ENCODE data around the gene CD40.
"Not testable (repeated sequence)": the region's sequence is repeated elsewhere in the genome, so short reads cannot be mapped to it uniquely, and the experiment has no call there.

Gene CD40

DNA sequence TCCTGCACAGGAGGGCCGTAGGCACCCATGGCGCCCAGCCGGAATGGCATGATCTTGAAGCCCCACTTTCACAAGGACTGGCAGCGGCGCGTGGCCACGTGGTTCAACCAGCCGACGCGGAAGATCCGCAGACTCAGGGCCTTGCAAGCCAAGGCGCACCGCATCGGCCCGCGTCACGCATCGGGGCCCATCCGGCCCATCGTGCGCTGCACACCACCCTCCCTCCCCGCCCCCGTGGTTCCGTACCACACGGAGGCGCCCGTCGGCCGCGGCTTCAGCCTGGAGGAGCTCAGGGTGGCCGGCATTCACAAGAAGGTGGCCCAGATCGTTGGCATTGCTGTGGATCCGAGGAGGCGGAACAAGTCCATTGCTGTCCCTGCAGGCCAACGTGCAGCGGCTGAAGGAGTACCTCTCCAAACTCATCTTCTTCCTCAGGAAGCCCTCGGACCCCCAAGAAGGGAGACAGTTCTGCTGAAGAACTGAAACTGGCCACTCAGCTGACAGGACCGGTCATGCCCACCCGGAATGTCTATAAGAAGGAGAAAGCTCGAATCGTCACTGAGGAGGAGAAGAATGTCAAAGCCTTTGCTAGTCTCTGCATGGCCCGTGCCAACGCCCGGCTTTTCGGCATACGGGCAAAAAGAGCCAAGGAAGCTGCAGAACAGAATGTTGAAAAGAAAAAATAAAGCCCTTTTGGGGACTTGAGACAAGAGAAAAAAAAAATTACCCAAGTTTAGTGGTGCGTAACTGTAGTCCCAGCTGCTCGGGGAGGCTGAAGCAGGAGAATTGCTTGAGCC is 18.4 kb upstream of the CD40 start:
- no peak for FAIRE-seq

GRCh38 chr20:46100444-46100843 is 17.7 kb upstream of the CD40 start:
- FAIRE-seq: not testable (repeated sequence)

GRCh38 chr20:46100988-46101387 is 17.1 kb upstream of the CD40 start:
- FAIRE-seq: no peak

- no peak for FAIRE-seq
These were observed 16.2 kb upstream of the CD40 start for GRCh38 chr20:46101957-46102356.

DNA sequence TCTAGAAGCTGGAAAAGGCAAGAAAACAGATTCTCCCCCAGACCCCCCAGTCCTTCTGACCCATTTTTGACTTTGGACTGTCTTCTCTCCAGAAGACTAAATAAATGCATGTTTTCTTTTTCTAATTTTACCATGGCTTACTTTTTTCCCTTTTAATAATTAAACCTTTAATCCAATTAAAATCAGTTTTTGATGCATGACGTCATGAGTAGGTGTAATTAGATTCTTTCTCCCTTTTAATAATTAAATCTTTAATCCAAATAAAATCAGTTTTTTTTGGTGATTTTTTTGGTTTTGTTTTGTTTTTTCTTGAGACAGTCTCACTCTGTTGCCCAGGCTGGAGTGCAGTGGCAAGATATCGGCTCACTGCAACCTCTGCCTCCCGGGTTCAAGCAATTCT is 15.2 kb upstream of the CD40 start:
- FAIRE-seq: no peak

- FAIRE-seq: no peak
These were observed 13.9 kb upstream of the CD40 start for GRCh38 chr20:46104262-46104661.

- FAIRE-seq: no peak
These were observed 11.1 kb upstream of the CD40 start for GRCh38 chr20:46107061-46107460.

DNA sequence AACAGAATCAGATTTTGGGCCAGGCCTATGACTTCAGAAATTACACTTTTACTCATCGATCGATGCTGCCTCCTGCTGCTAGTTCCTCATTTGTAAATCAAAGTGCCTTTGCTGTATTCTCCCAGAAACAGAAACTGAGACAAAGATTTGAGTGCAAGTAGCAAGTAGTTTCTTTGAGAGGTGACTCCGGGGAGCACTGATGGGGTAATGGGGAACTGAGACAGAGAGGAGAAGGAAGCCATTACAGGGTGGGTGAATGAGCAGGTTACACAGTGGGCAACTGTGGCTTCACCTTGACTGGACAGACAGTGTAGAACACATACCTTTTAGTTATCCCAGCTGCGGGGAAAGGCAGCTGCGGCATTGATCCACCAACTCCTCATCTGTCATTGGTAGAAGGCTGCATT is 9.7 kb upstream of the CD40 start:
- no peak for FAIRE-seq

DNA sequence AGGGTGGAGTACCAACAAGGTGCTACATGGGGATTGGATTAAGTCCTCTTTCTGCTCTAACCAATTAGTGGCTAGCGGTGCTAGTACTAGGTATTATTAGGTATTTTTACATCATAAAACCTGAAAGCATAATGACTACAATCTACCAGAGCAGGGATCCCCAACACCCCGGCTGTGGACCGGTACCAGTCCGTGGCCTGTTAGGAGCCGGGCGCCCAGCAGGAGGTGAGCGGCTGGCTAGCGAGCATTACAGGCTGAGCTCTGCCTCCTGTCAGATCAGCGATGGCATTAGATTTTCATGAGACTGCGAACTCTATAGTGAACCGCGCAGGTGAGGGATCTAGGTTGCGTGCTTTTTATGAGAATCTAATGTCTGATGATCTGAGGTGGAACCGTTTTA is 9.1 kb upstream of the CD40 start:
- no peak for FAIRE-seq

- FAIRE-seq: no peak
These were observed 6.9 kb upstream of the CD40 start for GRCh38 chr20:46111028-46111835.

DNA sequence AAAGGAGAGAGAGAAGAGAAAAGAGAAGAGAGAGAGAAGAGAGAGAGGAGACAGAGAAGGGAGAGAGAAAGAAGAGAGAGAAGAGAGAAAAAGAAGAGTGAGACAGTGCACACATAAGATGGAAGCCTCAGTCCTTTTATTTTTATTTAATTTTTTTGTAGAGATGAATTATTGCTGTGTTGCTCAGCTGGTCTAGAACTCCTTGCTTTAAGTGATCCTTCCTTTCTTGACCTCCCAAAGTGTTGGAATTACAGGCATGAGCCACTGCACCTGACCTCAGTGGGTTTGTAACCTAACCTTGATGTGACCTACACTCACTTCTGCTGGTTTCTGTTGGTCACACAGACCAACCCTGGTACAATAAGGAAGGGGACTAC is 6.3 kb upstream of the CD40 start:
- no peak for FAIRE-seq

DNA sequence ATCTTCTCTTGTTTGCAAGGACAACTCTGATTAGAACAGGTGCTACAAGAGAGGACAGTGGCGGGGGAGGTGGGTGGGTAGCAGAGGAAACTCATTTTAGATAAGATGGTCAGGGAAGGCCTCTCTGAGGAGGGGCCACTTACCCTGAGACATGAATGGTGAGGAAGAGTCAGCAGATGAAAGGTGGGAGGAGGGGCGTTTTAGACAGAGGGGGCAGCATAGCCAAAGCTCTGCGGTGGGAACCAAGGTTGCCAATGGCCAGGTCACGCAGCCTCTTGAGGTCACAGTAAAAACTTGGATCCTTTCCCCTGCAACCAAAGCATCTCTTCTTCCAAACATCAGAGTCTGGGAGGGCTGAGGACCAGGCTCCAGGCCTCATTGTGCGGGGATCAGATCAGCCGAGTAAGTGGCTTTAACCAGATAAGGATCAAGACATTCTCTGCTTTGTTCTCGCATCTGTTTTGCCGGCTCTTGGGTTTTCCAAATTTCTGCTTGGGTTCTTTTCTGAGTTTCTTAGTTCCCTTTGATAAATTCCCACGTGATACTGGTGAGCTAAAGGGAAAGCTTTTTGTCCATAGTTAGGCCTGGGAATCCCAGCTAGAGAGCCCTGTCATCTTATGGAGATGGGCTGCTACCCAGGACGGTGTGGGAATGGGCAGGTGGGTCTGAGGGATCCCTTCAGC is 5.5 kb upstream of the CD40 start:
- no peak for FAIRE-seq

GRCh38 chr20:46113113-46113470 is 5.0 kb upstream of the CD40 start:
- no peak for FAIRE-seq

DNA sequence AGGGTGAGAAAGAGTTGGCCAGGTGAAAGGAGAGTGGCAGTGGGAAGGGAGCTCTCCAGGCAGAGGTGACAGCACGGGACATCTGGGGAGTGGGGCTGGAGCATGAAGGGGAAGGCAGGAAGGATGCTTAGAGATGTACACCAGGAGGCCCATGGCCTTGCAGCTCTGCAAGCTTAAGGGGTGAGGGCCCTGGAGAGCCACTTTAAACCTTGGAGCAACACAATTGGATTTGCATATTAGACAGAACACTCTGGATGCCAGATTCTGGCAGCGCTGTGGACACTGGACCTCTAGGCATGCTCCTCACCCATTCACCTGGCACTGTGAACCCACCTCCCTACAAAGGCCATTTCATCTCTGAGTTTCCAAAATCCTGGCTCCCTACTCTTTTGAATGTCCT is 3.7 kb upstream of the CD40 start:
- FAIRE-seq: no peak

DNA sequence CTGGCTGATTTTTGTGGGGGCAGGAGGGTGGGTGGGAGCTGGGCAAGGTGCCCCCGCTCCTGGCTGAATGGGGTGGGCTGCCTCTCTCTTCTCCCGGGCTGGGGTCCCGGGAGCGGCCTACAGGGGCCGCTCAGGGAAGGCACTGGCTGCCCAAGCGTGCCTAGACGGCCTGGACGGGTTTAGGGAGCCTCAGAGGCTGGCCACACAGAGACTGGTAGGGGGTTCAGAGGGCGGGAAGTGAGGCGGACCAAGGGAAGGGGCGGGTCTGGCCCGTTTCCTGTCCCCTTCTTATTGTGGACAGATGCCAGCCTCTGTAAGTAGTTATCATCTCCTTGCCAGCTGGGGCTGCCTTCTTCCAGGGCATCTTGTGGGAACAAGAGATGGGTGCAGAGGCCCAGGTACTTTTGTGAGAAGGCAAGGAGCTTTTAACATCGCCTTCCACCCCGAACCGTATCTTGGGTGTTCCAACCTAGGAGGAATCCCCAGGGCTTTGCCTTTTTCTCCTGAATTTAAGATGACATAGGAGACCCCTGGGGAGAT is 437 bp downstream of the CD40 start:
- no peak for FAIRE-seq

- no peak for FAIRE-seq
These were observed 973 bp downstream of the CD40 start for GRCh38 chr20:46119028-46119546.

GRCh38 chr20:46119547-46119946 is 1.4 kb downstream of the CD40 start:
- no peak for FAIRE-seq

GRCh38 chr20:46120136-46120535 is 2.0 kb downstream of the CD40 start:
- no peak for FAIRE-seq

DNA sequence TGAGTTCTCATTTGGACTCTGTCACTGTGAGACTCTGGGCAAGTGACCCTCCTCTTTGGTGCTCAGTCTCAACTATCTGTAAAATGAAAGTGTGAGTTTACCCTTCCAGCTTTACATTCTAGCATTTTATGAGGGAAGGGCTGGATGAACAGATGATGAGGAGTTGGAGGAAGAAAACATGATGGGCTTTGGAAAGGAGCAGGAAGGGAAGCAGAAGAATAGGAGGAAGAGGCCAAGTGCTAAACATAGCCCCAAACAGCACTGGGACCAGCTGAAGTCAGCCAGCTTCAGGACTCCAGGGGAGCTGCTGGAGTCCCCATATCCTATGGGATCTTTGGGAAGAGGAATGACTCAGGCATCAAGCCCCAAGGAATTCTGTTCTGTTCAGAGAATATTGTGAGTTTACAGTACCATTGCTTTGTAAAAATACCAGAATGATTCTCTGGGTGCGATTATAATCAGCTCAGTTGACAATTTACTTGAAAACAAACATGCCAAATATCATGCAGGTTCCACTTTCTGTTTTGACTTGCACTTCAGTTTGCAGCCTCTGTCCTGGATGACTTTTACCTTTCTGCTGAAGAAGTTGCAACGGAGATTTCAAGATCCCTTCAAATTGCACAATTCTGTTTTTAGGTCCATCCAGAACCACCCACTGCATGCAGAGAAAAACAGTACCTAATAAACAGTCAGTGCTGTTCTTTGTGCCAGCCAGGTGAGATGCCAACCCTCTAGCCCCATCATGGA is 3.2 kb downstream of the CD40 start:
- FAIRE-seq: no peak

DNA sequence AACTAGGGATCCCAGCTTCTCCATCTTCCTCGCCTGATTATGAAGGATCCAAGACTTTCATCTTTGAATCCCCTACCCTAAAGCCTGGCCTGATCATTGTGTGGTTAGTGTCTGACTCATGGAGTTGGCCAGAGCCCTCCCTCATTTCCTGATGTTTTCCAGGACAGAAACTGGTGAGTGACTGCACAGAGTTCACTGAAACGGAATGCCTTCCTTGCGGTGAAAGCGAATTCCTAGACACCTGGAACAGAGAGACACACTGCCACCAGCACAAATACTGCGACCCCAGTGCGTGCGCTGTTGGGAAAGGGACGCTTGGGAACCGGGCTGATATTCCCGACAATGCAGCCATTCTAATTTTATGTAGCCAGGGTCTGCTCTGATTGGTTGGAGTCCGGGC is 4.0 kb downstream of the CD40 start:
- FAIRE-seq: no peak

- FAIRE-seq: no peak
These were observed 4.7 kb downstream of the CD40 start for GRCh38 chr20:46122516-46123481.

Measured in islet of Langerhans (tissue), 1 donor.